GM23338 (cell line): ENCODE measurements around the gene PLAAT5. TPM values are rescaled to one million over a fixed set of nuclear protein-coding genes. Genes with fewer than 3 reads are reported as not detected.

Source experiments
- ATAC-seq: fragments of 200-7000 bp; cut with Tn5 transposase; 3 replicates; pipeline ENCODE4 v1.9.1; 2020
- DNase-seq: peaks from one replicate; pipeline ENCODE4 v3.0.0-alpha.2; 2015; ENCODE audit warnings: low spot score
- H2AFZ ChIP-seq: fragments of 200-600 bp; sonication (generic); 2 replicates; pipeline ENCODE4 v1.8.0; 2016; ENCODE audit warnings: antibody characterized with exemption, mild to moderate bottlenecking, moderate library complexity
- H3F3A ChIP-seq: fragments of 200-600 bp; sonication (generic); replicated peaks from 2 replicates; pipeline ENCODE4 v1.8.0; 2017; ENCODE audit warnings: antibody characterized with exemption, mixed run types, low read depth
- H3K27ac ChIP-seq: fragments of 200-600 bp; sonication (generic); 2 replicates; pipeline ENCODE4 v1.6.1; 2016; ENCODE audit warnings: low read depth
- H3K27me3 ChIP-seq: fragments of 200-600 bp; sonication (generic); 2 replicates; pipeline ENCODE4 v1.8.0; 2016; ENCODE audit warnings: mild to moderate bottlenecking, mixed run types, moderate library complexity; ENCODE audit not compliant: insufficient read depth
- H3K36me3 ChIP-seq: fragments of 200-600 bp; sonication (generic); 2 replicates; pipeline ENCODE4 v1.8.0; 2016; ENCODE audit warnings: mild to moderate bottlenecking; ENCODE audit not compliant: insufficient read depth
- H3K4me1 ChIP-seq: fragments of 200-600 bp; sonication (generic); 2 replicates; pipeline ENCODE4 v1.8.0; 2016; ENCODE audit warnings: mild to moderate bottlenecking, moderate library complexity; ENCODE audit not compliant: insufficient read depth
- H3K4me2 ChIP-seq: fragments of 200-600 bp; sonication (generic); 2 replicates; pipeline ENCODE4 v1.7.1; 2017; ENCODE audit warnings: mixed run types
- H3K4me3 ChIP-seq: fragments of 200-600 bp; sonication (generic); 2 replicates; pipeline ENCODE4 v1.6.1; 2016; ENCODE audit warnings: mixed run types
- H3K79me2 ChIP-seq: fragments of 200-600 bp; sonication (generic); replicated peaks from 2 replicates; pipeline ENCODE4 v1.8.0; 2017; ENCODE audit warnings: mild to moderate bottlenecking; ENCODE audit not compliant: insufficient read depth
- H3K9me2 ChIP-seq: fragments of 200-600 bp; sonication (generic); 2 replicates; pipeline ENCODE4 v1.8.0; 2017; ENCODE audit not compliant: insufficient read depth
- H4K20me1 ChIP-seq: fragments of 200-600 bp; sonication (generic); replicated peaks from 2 replicates; pipeline ENCODE4 v1.8.0; 2017; ENCODE audit warnings: mild to moderate bottlenecking; ENCODE audit not compliant: insufficient read depth
- H3K27ac Mint-ChIP-seq: 2 replicates; pipeline ENCODE4 v1.8.0; 2020; ENCODE audit warnings: inconsistent platforms, mild to moderate bottlenecking, moderate library complexity, mixed read lengths
- H3K27me3 Mint-ChIP-seq: 3 replicates; pipeline ENCODE4 v1.8.0; 2022; ENCODE audit warnings: low read depth, mild to moderate bottlenecking, moderate library complexity, mixed read lengths, inconsistent platforms; ENCODE audit not compliant: insufficient read depth, poor library complexity
- H3K36me3 Mint-ChIP-seq: 3 replicates; pipeline ENCODE4 v1.8.0; 2021; ENCODE audit warnings: low read depth, mild to moderate bottlenecking, inconsistent platforms, moderate library complexity, mixed read lengths
- H3K4me1 Mint-ChIP-seq: 3 replicates; pipeline ENCODE4 v1.8.0; 2020; ENCODE audit warnings: mild to moderate bottlenecking, inconsistent platforms, mixed read lengths
- H3K4me3 Mint-ChIP-seq: 3 replicates; pipeline ENCODE4 v1.8.0; 2021; ENCODE audit warnings: moderate library complexity, mild to moderate bottlenecking, inconsistent platforms, mixed read lengths
- H3K9me3 Mint-ChIP-seq: 3 replicates; pipeline ENCODE4 v1.8.0; 2020; ENCODE audit warnings: moderate library complexity, mild to moderate bottlenecking, inconsistent platforms, mixed read lengths
- EZH2 ChIP-seq: fragments of 200-600 bp; sonication (generic); IDR thresholded peaks from one replicate; pipeline ENCODE4 v1.8.0; 2017; ENCODE audit warnings: antibody characterized with exemption, mild to moderate bottlenecking, low read depth; ENCODE audit not compliant: unreplicated experiment
- EZH2phosphoT487 ChIP-seq: fragments of 200-600 bp; sonication (generic); IDR thresholded peaks from one replicate; pipeline ENCODE4 v1.8.1; 2018; ENCODE audit warnings: antibody characterized with exemption; ENCODE audit not compliant: unreplicated experiment
- JUNB ChIP-seq: IDR thresholded peaks from one replicate; pipeline ENCODE4 v1.6.1; 2016; ENCODE audit warnings: antibody characterized with exemption; ENCODE audit not compliant: unreplicated experiment
- ZNF331 ChIP-seq: fragments of 250-450 bp; sonication (Bioruptor Pico); IDR thresholded peaks from 2 replicates; pipeline ENCODE4 v1.5.0; 2020; ENCODE audit warnings: low read depth, mild to moderate bottlenecking, moderate library complexity
- polyA plus RNA-seq: library from polyadenylated mRNA; unstranded; fragments of >200 nt; fragmentation: Nextera tagmentation; extraction: Ambion mirVana; gene quantifications from 2 replicates; pipeline ENCODE4 v1.2.1, GENCODE V29; 2016
- total RNA-seq: library from RNA; depleted of rRNA; stranded (reverse); fragments of >200 nt; shearing (Covaris generic); gene quantifications from 2 replicates; pipeline ENCODE4 v1.2.3, GENCODE V29; 2014
- TF ChIP-seq, protein P1 (sequence below): IDR thresholded peaks from one replicate; pipeline ENCODE4 v1.6.1; 2018; ENCODE audit warnings: antibody characterized with exemption; ENCODE audit not compliant: unreplicated experiment

The PLAAT5 gene
- total and polyA plus RNA-seq, 2 experiments from 2014 or later = 7.7 to 11.6 TPM

DNA sequence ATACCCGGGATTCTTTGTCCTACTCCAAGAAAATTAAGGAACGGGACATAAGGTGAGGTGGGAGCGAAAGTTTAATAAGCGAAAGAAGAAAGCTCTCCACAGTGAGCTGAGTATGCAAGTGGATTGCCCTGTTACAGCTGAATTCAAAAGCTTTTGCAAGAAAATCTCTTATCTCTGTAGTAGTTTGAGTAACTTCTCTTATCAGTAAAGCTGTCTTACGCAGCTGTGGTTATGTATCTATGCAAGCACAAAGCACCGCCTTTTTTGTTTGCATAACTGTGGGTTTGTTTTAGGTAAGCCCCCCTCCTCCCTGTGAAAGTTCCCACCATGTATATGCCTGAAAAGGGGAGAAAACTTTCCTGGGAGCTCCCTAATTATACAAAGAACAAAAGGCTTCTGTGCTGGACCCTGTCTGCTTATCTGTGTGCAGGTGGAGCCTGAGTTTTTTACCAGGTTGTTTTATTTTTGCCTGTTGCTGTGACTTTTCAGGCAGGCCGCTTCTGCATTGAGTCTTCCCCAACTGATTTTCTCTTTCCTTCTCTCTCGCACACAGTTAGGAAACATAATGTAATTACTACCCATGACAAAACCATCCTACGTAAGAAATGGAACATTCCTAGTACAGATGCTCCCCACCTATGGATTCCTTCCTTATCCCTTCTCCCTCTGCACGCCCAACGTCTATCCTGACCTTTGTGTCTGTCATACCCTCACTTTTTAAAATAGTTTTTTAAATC lies 837 bp upstream of the PLAAT5 start:
- H3K4me1 Mint-ChIP-seq = peaks cover 17% of the 10 kb centered on the region
- H3F3A ChIP-seq = peaks cover 13% of the 10 kb centered on the region; the same call in 1 of the 2 replicates

DNA sequence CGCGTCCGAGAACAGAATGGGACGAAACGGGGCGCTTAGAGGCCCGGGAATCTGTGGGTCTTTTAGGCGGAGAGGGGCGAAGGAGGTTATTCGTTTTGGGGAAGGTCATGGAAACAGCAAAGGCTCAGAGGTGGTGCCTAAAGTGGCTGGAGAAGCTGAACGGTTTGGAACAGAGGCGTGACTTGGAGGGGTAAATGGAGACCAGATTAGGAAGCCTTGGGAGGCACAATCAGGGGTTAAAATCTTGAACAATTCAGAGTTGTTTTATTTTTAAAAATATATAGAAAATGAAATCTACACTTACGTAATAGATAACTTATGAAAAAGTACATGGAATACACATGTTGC lies 247 bp upstream of the PLAAT5 start:
- peak overlapping the region; percentile 75 for H3K4me3 ChIP-seq
- H3K4me1 ChIP-seq = peaks cover 35% of the 10 kb centered on the region
- H3K36me3 ChIP-seq = 0 out of 2 replicates have a peak, but pooled peaks cover 2% of the 10 kb centered on the region
- ATAC-seq = no peak
- H3K9me2 ChIP-seq = no peaks in the 10 kb centered on the region
- DNase-seq = no peak
- no peak for TF ChIP-seq EZH2phosphoT487
- 0 out of 2 replicates have a peak overlapping the region, but pooled peaks have one; percentile 1 for H3K27ac ChIP-seq
- H3K27ac Mint-ChIP-seq = no peak overlapping the region
- H3K4me3 Mint-ChIP-seq = peak overlapping the region; percentile 89
- H3K4me2 ChIP-seq = peak overlapping the region; percentile 86
- H3F3A ChIP-seq = peaks cover 13% of the 10 kb centered on the region; the same call in 1 of the 2 replicates
- peak overlapping the region; percentile 89 for H2AFZ ChIP-seq
- peaks cover 16% of the 10 kb centered on the region for H3K9me3 Mint-ChIP-seq
- no peaks in the 10 kb centered on the region for H3K79me2 ChIP-seq
- H3K27me3 Mint-ChIP-seq = peaks cover 24% of the 10 kb centered on the region
- H4K20me1 ChIP-seq = no peaks in the 10 kb centered on the region
- H3K27me3 ChIP-seq = peaks cover 7% of the 10 kb centered on the region; the same call in 1 of the 2 replicates
- peaks cover 17% of the 10 kb centered on the region for H3K4me1 Mint-ChIP-seq
- H3K36me3 Mint-ChIP-seq = peaks cover 15% of the 10 kb centered on the region

More for the DNA sequence above, 837 bp upstream of the PLAAT5 start:
- Histone ChIP-seq H3K9me2 (no peaks in the 10 kb centered on the region), H2AFZ (0 out of 2 replicates have a peak overlapping the region, but pooled peaks have one; percentile 89), H3K4me2 (peak overlapping the region; percentile 86), H3K79me2 (no peaks in the 10 kb centered on the region), H3K4me3 (peak overlapping the region; percentile 75), H4K20me1 (no peaks in the 10 kb centered on the region), H3K36me3 (no peaks in the 10 kb centered on the region), H3K27me3 (peaks cover 7% of the 10 kb centered on the region; the same call in 1 of the 2 replicates), H3K4me1 (peaks cover 35% of the 10 kb centered on the region), H3K27ac (0 out of 2 replicates have a peak overlapping the region, but pooled peaks have one; percentile 1)
- DNase-seq (peak; percentile 25), ATAC-seq (no peak)
- H3K27ac Mint-ChIP-seq = no peak overlapping the region
- TF ChIP-seq EZH2 (no peak), ZNF331 (no peak), JUNB (no peak)
- TF ChIP-seq, protein P1, sequence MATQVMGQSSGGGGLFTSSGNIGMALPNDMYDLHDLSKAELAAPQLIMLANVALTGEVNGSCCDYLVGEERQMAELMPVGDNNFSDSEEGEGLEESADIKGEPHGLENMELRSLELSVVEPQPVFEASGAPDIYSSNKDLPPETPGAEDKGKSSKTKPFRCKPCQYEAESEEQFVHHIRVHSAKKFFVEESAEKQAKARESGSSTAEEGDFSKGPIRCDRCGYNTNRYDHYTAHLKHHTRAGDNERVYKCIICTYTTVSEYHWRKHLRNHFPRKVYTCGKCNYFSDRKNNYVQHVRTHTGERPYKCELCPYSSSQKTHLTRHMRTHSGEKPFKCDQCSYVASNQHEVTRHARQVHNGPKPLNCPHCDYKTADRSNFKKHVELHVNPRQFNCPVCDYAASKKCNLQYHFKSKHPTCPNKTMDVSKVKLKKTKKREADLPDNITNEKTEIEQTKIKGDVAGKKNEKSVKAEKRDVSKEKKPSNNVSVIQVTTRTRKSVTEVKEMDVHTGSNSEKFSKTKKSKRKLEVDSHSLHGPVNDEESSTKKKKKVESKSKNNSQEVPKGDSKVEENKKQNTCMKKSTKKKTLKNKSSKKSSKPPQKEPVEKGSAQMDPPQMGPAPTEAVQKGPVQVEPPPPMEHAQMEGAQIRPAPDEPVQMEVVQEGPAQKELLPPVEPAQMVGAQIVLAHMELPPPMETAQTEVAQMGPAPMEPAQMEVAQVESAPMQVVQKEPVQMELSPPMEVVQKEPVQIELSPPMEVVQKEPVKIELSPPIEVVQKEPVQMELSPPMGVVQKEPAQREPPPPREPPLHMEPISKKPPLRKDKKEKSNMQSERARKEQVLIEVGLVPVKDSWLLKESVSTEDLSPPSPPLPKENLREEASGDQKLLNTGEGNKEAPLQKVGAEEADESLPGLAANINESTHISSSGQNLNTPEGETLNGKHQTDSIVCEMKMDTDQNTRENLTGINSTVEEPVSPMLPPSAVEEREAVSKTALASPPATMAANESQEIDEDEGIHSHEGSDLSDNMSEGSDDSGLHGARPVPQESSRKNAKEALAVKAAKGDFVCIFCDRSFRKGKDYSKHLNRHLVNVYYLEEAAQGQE = no peak
- peaks cover 14% of the 10 kb centered on the region; the same call in 2 of the 3 replicates for H3K9me3 Mint-ChIP-seq
- H3K4me3 Mint-ChIP-seq = peak overlapping the region; percentile 89
- peaks cover 13% of the 10 kb centered on the region for H3K36me3 Mint-ChIP-seq
- H3K27me3 Mint-ChIP-seq = peaks cover 24% of the 10 kb centered on the region
